Stimulated activated naive B cell treated with anti-CD40 and anti-IgM and Interleukin-4, amounts not matched to agents 10 μg/mL and 1 μg/mL and 100 μg/mL, for 72 hours (primary cell): ENCODE measurements around the gene ATAT1.

Source experiments
- ATAC-seq, 2 donors: fragments of 150-1000 bp; cut with Tn5 transposase; replicated peaks; 2 replicates each; pipeline ENCODE4 v1.10.0; 2021; ENCODE audit warnings: moderate library complexity in 1 of 2
- DNase-seq: peaks from one replicate; pipeline ENCODE4 v3.0.0; 2021
- H3K27ac Mint-ChIP-seq: one replicate; pipeline ENCODE4 v1.8.0; 2022; ENCODE audit warnings: mild to moderate bottlenecking, mixed read lengths
- H3K27me3 Mint-ChIP-seq, 2 donors: one replicate each; pipeline ENCODE4 v1.8.0; 2022; ENCODE audit warnings: mixed read lengths in 2 of 2
- H3K36me3 Mint-ChIP-seq, 2 donors: one replicate each; pipeline ENCODE4 v1.8.0; 2022; ENCODE audit warnings: mixed read lengths in 2 of 2, mild to moderate bottlenecking in 1 of 2
- H3K4me1 Mint-ChIP-seq, 2 donors: one replicate each; pipeline ENCODE4 v1.8.0; 2022; ENCODE audit warnings: mixed read lengths in 2 of 2, mild to moderate bottlenecking in 1 of 2
- H3K4me3 Mint-ChIP-seq, 2 donors: one replicate each; pipeline ENCODE4 v1.8.0; 2022; ENCODE audit warnings: mild to moderate bottlenecking in 2 of 2, mixed read lengths in 2 of 2, moderate library complexity in 1 of 2
- H3K9me3 Mint-ChIP-seq, 2 donors: one replicate each; pipeline ENCODE4 v1.8.0; 2022; ENCODE audit warnings: mixed read lengths in 2 of 2, mild to moderate bottlenecking in 1 of 2

Gene ATAT1

DNA sequence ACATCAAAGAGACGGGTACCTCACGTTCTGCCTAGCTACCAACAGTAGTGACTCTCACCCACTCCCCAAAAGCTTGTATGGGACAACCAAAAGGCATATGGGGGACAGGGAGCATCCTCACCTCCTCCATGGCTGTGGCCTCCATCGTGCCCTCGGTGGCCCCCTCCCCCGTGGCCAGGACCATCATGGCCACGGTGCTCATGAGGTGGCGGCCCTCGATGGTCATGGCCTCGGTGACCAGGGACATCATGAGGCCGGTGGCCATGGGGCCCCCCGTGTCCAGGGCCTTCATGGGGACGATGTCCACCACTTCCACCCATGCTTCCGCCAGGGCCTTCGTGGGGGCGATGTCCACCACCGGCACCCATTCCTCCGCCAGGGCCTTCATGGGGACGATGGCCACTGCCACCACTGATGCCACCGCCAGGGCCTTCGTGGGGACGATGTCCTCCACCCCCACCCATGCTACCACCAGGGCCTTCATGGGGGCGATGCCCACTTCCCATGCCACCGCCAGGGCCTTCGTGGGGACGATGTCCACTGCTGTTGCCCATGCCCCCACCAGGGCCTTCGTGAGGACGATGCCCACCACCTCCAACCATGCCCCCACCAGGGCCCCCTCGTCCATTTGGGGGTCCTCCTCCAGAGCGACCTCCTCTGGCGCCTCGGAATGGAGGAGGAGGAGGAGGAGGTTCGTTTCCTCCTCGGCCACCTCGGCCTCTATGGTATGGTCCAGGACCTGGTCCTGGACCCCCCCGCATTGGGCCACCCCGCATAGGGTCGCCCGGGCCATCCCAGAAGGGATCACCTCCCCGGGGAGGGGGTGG is 24.6 kb upstream of the ATAT1 start:
- H3K9me3 Mint-ChIP-seq, result no peaks in the 10 kb centered on the region
- peak overlapping the region; percentile 69 for H3K27ac Mint-ChIP-seq
- H3K36me3 Mint-ChIP-seq, result peaks cover 54 to 72% of the 10 kb centered on the region in 2 donors
- no peaks in the 10 kb centered on the region for H3K27me3 Mint-ChIP-seq
- no peak for DNase-seq
- peak overlapping the region in 1 of 2 donors; percentile 52 for H3K4me3 Mint-ChIP-seq
- ATAC-seq, result no peak
- peaks cover 19 to 39% of the 10 kb centered on the region in 2 donors for H3K4me1 Mint-ChIP-seq

DNA sequence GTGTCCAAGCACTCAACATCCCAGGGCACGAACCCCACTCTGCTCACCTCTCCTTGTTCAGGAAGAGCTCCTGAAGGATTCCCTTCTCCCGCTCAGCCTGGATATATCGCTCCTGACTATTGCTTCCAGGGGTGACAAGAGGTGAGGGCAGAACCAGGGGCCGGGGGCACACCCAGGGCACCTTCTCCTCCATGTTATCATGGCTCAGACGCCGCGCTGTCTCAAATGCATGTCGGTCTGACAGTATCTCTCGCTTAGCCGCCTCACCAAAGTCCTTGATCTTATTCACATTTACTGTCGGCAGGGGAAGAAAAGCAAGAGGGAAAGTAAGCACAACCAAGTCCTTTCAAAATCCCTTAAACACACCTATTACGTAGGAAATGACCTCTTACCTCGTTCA is 22.7 kb upstream of the ATAT1 start:
- peaks cover 16 to 36% of the 10 kb centered on the region in 2 donors for H3K4me1 Mint-ChIP-seq
- no peak overlapping the region for H3K4me3 Mint-ChIP-seq
- ATAC-seq (no peak), DNase-seq (no peak)
- peak overlapping the region; percentile 87 for H3K27ac Mint-ChIP-seq
- H3K27me3 Mint-ChIP-seq, result no peaks in the 10 kb centered on the region
- peaks cover 62 to 79% of the 10 kb centered on the region in 2 donors for H3K36me3 Mint-ChIP-seq
- no peaks in the 10 kb centered on the region for H3K9me3 Mint-ChIP-seq

DNA sequence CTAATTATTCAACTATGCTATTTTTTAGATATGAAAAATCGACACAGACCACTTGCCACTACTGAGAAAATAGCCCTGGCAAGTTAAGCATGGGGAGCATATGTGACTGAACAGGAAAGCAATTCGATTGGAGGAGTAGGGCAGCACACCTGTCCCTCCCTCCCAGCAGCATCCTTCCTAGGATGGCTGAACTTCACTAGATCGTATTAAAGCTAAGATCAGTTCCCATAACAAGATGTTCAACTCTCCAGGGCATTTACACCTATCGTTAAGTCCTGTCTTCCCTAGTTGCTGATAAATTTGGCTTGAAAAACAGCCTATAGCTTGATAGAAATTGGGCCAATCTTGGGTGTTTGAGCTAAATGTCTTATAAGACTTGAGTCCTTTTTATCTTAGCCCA is 16.6 kb upstream of the ATAT1 start:
- H3K27ac Mint-ChIP-seq, result no peak overlapping the region
- H3K36me3 Mint-ChIP-seq, result peaks cover 55 to 65% of the 10 kb centered on the region in 2 donors
- no peaks in the 10 kb centered on the region for H3K27me3 Mint-ChIP-seq
- no peak overlapping the region for H3K4me3 Mint-ChIP-seq
- ATAC-seq (no peak), DNase-seq (no peak)
- no peaks in the 10 kb centered on the region for H3K9me3 Mint-ChIP-seq
- H3K4me1 Mint-ChIP-seq, result peaks cover 33 to 67% of the 10 kb centered on the region in 2 donors

DNA sequence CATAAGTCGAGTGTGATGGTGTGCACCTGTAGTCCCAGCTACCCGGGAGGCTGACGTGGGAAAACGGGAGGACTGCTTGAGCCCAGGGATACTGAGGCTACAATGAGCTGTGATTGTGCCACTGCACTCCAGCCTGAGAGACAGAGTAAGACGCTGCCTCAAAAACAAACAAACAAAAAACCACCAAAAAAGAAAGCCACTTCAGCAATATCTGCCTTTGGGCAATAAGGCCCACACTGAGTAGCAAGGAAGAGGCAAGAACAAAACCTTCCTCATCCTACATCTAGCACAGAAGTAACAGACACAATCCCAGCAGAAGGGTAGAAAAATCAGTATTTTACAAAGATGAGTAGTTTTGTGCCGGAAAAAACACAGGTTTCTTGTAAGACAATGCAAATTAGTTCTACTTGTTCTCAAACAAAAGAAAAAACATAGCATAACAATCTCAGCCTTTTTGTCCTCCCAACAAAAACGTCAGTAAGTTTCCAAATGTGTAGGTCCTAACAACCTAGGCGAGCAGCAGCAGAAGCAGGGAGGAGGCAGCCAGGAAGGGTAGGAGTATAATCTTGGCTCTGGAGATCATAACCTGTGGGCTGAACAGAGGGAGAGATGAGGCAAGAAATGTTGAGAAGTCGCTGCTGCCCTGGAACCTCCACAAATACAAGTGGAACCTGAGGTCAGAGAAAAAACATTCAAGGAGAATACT is 15.4 kb upstream of the ATAT1 start:
- no peak for ATAC-seq
- Mint-ChIP-seq H3K4me3 (peak overlapping the region in 1 of 2 donors; percentile 12), H3K27me3 (no peaks in the 10 kb centered on the region), H3K4me1 (peaks cover 39 to 73% of the 10 kb centered on the region in 2 donors), H3K36me3 (peaks cover 57 to 68% of the 10 kb centered on the region in 2 donors), H3K9me3 (no peaks in the 10 kb centered on the region), H3K27ac (peak overlapping the region; percentile 67)
- DNase-seq, result no peak

DNA sequence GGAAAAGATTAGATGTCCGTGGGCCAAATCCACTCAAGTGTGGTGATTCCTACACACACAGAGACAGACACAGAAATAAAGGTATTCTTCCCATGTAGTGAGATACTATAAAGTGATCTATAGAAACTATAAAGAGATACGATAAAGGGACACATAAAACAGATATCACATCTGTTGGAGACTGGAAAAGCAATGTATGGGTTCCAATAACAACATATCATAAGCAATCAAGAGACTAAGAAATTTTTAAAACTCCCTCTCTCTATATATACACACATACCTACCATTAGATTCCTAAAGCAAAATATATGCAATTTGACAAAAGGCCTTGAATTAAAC is 14.8 kb upstream of the ATAT1 start:
- H3K27me3 Mint-ChIP-seq, result no peaks in the 10 kb centered on the region
- no peaks in the 10 kb centered on the region for H3K9me3 Mint-ChIP-seq
- ATAC-seq, result no peak
- no peak overlapping the region for H3K4me3 Mint-ChIP-seq
- H3K4me1 Mint-ChIP-seq, result peaks cover 39 to 74% of the 10 kb centered on the region in 2 donors
- peaks cover 57 to 68% of the 10 kb centered on the region in 2 donors for H3K36me3 Mint-ChIP-seq
- DNase-seq, result no peak
- H3K27ac Mint-ChIP-seq, result peak overlapping the region; percentile 37

- peaks cover 43 to 78% of the 10 kb centered on the region in 2 donors for H3K4me1 Mint-ChIP-seq
- DNase-seq (no peak), ATAC-seq (no peak)
- H3K4me3 Mint-ChIP-seq, result no peak overlapping the region
- H3K27me3 Mint-ChIP-seq, result peaks cover 0 to 4% of the 10 kb centered on the region in 2 donors
- H3K36me3 Mint-ChIP-seq, result peaks cover 61 to 72% of the 10 kb centered on the region in 2 donors
- H3K27ac Mint-ChIP-seq, result peak overlapping the region; percentile 37
- peaks cover 0 to 1% of the 10 kb centered on the region in 2 donors for H3K9me3 Mint-ChIP-seq
Observed at GRCh38 chr6:30612213-30612612, 14.5 kb upstream of the ATAT1 start.

DNA sequence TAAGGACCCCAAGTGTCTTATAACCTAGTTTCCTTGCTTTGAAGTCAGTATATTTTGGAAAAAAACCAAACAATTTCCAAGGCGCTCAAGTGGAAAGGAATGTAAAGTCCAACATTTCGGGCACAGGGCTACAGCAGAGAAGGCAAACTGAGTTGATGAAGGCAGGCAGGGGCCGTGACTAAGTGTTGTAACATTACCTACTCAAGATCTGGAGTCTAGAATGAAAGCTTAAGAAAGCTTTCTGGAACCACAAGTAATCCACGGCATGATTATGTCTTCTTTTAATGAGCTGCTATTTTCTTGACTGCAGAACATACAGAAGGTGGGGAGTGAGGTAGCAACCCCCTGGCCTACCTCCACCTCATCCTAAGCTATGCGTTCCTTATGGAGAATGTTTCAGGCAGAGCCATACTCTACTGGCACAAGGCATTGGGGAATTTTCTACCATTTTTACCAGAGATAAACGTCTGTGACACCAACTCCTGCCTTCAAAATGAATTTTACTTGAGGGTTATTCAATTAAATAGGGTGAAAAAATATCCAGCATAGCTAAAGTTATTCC is 13.9 kb upstream of the ATAT1 start:
- Mint-ChIP-seq H3K4me1 (peaks cover 39 to 75% of the 10 kb centered on the region in 2 donors), H3K36me3 (peaks cover 59 to 72% of the 10 kb centered on the region in 2 donors), H3K4me3 (no peak overlapping the region), H3K27ac (peak overlapping the region; percentile 47), H3K27me3 (peaks cover 0 to 4% of the 10 kb centered on the region in 2 donors), H3K9me3 (peaks cover 0 to 1% of the 10 kb centered on the region in 2 donors)
- ATAC-seq (no peak), DNase-seq (no peak)

- peaks cover 58 to 70% of the 10 kb centered on the region in 2 donors for H3K36me3 Mint-ChIP-seq
Observed at GRCh38 chr6:30613251-30614043, 13.2 kb upstream of the ATAT1 start.

DNA sequence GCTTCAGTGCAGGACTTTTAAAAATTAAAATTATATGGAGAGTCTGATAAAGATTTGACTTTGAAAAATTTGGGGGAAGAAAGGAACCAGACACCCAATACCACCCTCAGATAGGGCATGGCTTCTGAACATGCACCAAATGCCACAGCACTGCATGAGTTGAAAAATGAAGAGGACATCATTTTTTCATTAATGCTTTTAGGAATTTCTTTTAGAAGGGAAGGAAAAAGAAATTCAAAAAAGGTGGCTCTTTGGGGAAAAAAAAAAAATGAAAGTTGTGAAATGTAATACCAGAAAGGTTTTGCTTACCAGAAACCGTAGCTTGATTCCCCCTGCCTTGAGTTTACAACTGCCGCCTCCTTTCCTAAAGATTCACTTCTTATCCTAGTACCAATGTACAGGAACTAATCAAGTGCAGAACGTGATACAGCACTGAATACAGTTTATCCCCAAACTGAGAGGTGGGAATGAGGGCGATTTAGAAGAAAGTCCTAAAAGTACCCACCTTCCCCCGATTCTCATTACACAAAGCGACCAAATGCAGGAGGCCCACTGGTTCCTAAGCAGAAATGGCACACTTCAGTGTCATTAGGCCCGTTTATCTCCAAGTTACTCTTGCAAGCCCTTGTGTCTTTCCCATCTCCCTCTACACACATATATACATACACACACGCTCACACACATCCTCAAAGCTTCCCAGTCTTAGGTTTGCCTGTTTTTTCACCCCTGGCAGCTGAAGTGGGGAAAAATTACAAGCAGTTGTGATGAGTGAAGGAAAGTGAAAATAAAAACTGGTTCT is 12.4 kb upstream of the ATAT1 start:
- Mint-ChIP-seq H3K36me3 (peaks cover 53 to 70% of the 10 kb centered on the region in 2 donors), H3K4me3 (peak overlapping the region; percentile 93 to 96), H3K9me3 (peaks cover 0 to 1% of the 10 kb centered on the region in 2 donors), H3K4me1 (peaks cover 40 to 77% of the 10 kb centered on the region in 2 donors), H3K27ac (peak overlapping the region; percentile 89), H3K27me3 (peaks cover 0 to 4% of the 10 kb centered on the region in 2 donors)
- DNase-seq (no peak), ATAC-seq (no peak)

More at GRCh38 chr6:30613251-30614043, 13.2 kb upstream of the ATAT1 start:
- peaks cover 0 to 1% of the 10 kb centered on the region in 2 donors for H3K9me3 Mint-ChIP-seq
- H3K4me3 Mint-ChIP-seq, result peak overlapping the region; percentile 93 to 96
- H3K27ac Mint-ChIP-seq, result peak overlapping the region; percentile 89
- peaks cover 39 to 76% of the 10 kb centered on the region in 2 donors for H3K4me1 Mint-ChIP-seq
- H3K27me3 Mint-ChIP-seq, result peaks cover 0 to 4% of the 10 kb centered on the region in 2 donors
- no peak for ATAC-seq
- DNase-seq, result no peak

- H3K4me3 Mint-ChIP-seq, result peak overlapping the region; percentile 93 to 96
- DNase-seq, result peak; percentile 87
- peaks cover 0 to 1% of the 10 kb centered on the region in 2 donors for H3K9me3 Mint-ChIP-seq
- ATAC-seq, result peak; percentile 70 to 72
- peaks cover 40 to 77% of the 10 kb centered on the region in 2 donors for H3K4me1 Mint-ChIP-seq
- peak overlapping the region; percentile 100 for H3K27ac Mint-ChIP-seq
- H3K36me3 Mint-ChIP-seq, result peaks cover 53 to 70% of the 10 kb centered on the region in 2 donors
- peaks cover 0 to 4% of the 10 kb centered on the region in 2 donors for H3K27me3 Mint-ChIP-seq
Observed at GRCh38 chr6:30614843-30615218, 11.8 kb upstream of the ATAT1 start.

DNA sequence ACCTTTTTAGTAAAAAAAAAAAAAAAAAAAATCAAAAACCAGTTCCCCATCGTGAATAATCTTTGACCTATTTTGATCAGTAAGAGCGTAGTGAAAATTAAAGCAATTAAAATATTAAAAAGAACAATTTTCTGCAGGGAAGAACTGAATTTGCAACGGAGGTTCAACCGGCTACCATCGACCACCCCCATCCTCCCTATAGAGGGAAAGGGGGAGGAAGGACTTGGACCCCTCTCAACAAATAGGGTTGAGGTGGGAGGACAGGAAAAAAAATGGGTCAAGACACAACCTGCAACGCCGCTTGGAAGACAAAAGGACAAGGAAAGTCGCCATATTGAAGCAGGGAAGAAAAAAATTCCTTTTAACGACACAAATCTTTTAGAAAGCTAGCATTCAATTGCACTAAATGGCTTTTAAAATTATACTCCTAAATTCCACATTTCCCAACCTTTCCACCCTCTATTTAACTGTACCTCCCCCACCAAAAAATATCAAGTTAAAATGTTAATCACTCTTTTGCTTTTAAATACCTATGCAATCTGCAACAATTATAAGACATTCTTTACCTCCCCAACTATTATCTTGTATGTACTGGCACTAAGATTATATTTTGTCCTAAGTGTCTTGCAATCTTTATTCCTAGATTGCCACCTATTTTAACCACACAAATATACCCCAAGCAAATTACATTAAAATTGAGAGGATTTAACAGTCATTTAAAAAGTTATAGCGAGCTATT is 11.3 kb upstream of the ATAT1 start:
- peaks cover 0 to 1% of the 10 kb centered on the region in 2 donors for H3K9me3 Mint-ChIP-seq
- peak overlapping the region; percentile 93 to 96 for H3K4me3 Mint-ChIP-seq
- DNase-seq, result peak; percentile 34
- peaks cover 53 to 71% of the 10 kb centered on the region in 2 donors for H3K36me3 Mint-ChIP-seq
- peak overlapping the region; percentile 100 for H3K27ac Mint-ChIP-seq
- H3K4me1 Mint-ChIP-seq, result peaks cover 38 to 78% of the 10 kb centered on the region in 2 donors
- H3K27me3 Mint-ChIP-seq, result peaks cover 0 to 4% of the 10 kb centered on the region in 2 donors
- ATAC-seq, result no peak

- peaks cover 0 to 4% of the 10 kb centered on the region in 2 donors for H3K27me3 Mint-ChIP-seq
- peaks cover 0 to 1% of the 10 kb centered on the region in 2 donors for H3K9me3 Mint-ChIP-seq
- DNase-seq (peak; percentile 28), ATAC-seq (no peak)
- peak overlapping the region; percentile 100 for H3K27ac Mint-ChIP-seq
- peaks cover 49 to 68% of the 10 kb centered on the region in 2 donors for H3K36me3 Mint-ChIP-seq
- peak overlapping the region; percentile 93 to 96 for H3K4me3 Mint-ChIP-seq
- peaks cover 34 to 74% of the 10 kb centered on the region in 2 donors for H3K4me1 Mint-ChIP-seq
Observed at GRCh38 chr6:30615958-30616810, 10.5 kb upstream of the ATAT1 start.
